ENCODE measurements around the gene MSGN1.

DNA sequence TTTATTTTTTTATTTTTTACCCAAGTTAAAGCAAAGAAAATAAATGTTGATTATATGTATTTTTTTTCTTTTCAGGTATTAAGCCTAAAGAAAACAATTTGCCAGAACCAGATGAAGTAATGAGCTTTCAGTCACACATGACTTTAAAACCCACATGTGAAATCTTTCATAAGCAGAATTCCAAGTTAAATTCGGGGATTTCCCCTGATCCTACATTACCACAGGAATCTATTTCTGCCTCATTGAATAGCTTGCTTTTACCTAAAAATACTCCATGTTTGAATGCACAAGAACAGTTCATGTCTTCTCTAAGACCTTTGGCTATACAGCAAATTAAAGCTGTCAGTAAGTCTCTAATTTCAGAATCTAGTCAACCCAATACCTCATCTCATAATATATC lies 35.7 kb upstream of the MSGN1 start:
- TF ChIP-seq, protein P1, sequence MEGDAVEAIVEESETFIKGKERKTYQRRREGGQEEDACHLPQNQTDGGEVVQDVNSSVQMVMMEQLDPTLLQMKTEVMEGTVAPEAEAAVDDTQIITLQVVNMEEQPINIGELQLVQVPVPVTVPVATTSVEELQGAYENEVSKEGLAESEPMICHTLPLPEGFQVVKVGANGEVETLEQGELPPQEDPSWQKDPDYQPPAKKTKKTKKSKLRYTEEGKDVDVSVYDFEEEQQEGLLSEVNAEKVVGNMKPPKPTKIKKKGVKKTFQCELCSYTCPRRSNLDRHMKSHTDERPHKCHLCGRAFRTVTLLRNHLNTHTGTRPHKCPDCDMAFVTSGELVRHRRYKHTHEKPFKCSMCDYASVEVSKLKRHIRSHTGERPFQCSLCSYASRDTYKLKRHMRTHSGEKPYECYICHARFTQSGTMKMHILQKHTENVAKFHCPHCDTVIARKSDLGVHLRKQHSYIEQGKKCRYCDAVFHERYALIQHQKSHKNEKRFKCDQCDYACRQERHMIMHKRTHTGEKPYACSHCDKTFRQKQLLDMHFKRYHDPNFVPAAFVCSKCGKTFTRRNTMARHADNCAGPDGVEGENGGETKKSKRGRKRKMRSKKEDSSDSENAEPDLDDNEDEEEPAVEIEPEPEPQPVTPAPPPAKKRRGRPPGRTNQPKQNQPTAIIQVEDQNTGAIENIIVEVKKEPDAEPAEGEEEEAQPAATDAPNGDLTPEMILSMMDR (conservative IDR thresholded peaks at IDR 0.05; ENCODE audit: low read length), result no peak
- TF ChIP-seq EZH2phosphoT487 (IDR thresholded peaks at IDR 0.05; ENCODE audit: borderline replicate concordance, low read depth, low read length), result no peak

Measured in OCI-LY7 (cell line).